Measurements from ENCODE around the gene SYNPR.

The SYNPR gene

GRCh38 chr3:63559884-63560283, 281.8 kb downstream of the SYNPR start:
- H3K9me3 ChIP-seq (ENCODE audit: low read length), result no peaks in the 10 kb centered on the region
- H3K9ac ChIP-seq (ENCODE audit: low read length), result no peak overlapping the region
- no peaks in the 10 kb centered on the region for H3K36me3 ChIP-seq (ENCODE audit: insufficient read depth, low read length)
- no peaks in the 10 kb centered on the region for H3K4me1 ChIP-seq (ENCODE audit: insufficient read depth, low read length)
- H3K4me3 ChIP-seq (ENCODE audit: low read depth in 1 of 2, low read length in 2 of 2), result no peak overlapping the region
- H3K27ac ChIP-seq (ENCODE audit: low read depth, low read length), result no peak overlapping the region
- no peaks in the 10 kb centered on the region for H3K27me3 ChIP-seq (ENCODE audit: control insufficient read depth in 1 of 2, insufficient read depth in 2 of 2, low read length in 2 of 2)

GRCh38 chr3:63561879-63562278, 283.8 kb downstream of the SYNPR start:
- Histone ChIP-seq H3K27ac (ENCODE audit: low read depth, low read length) (no peak overlapping the region), H3K27me3 (ENCODE audit: control insufficient read depth in 1 of 2, insufficient read depth in 2 of 2, low read length in 2 of 2) (no peaks in the 10 kb centered on the region), H3K9ac (ENCODE audit: low read length) (no peak overlapping the region), H3K4me1 (ENCODE audit: insufficient read depth, low read length) (no peaks in the 10 kb centered on the region), H3K36me3 (ENCODE audit: insufficient read depth, low read length) (no peaks in the 10 kb centered on the region), H3K4me3 (ENCODE audit: low read depth in 1 of 2, low read length in 2 of 2) (no peak overlapping the region), H3K9me3 (ENCODE audit: low read length) (no peaks in the 10 kb centered on the region)

- no peaks in the 10 kb centered on the region for H3K9me3 ChIP-seq (ENCODE audit: low read length)
- H3K27me3 ChIP-seq (ENCODE audit: control insufficient read depth in 1 of 2, insufficient read depth in 2 of 2, low read length in 2 of 2), result no peaks in the 10 kb centered on the region
- H3K4me1 ChIP-seq (ENCODE audit: insufficient read depth, low read length), result no peaks in the 10 kb centered on the region
- H3K36me3 ChIP-seq (ENCODE audit: insufficient read depth, low read length), result no peaks in the 10 kb centered on the region
- no peak overlapping the region for H3K9ac ChIP-seq (ENCODE audit: low read length)
- H3K27ac ChIP-seq (ENCODE audit: low read depth, low read length), result no peak overlapping the region
- no peak overlapping the region for H3K4me3 ChIP-seq (ENCODE audit: low read depth in 1 of 2, low read length in 2 of 2)
These were observed 284.2 kb downstream of the SYNPR start for GRCh38 chr3:63562323-63562722.

GRCh38 chr3:63563572-63563971, 285.5 kb downstream of the SYNPR start:
- no peaks in the 10 kb centered on the region for H3K4me1 ChIP-seq (ENCODE audit: insufficient read depth, low read length)
- H3K27me3 ChIP-seq (ENCODE audit: control insufficient read depth in 1 of 2, insufficient read depth in 2 of 2, low read length in 2 of 2), result no peaks in the 10 kb centered on the region
- H3K9me3 ChIP-seq (ENCODE audit: low read length), result no peaks in the 10 kb centered on the region
- no peak overlapping the region for H3K4me3 ChIP-seq (ENCODE audit: low read depth in 1 of 2, low read length in 2 of 2)
- H3K27ac ChIP-seq (ENCODE audit: low read depth, low read length), result no peak overlapping the region
- H3K36me3 ChIP-seq (ENCODE audit: insufficient read depth, low read length), result no peaks in the 10 kb centered on the region
- H3K9ac ChIP-seq (ENCODE audit: low read length), result no peak overlapping the region

- no peak overlapping the region for H3K9ac ChIP-seq (ENCODE audit: low read length)
- H3K27ac ChIP-seq (ENCODE audit: low read depth, low read length), result no peak overlapping the region
- no peaks in the 10 kb centered on the region for H3K9me3 ChIP-seq (ENCODE audit: low read length)
These were observed 287.1 kb downstream of the SYNPR start for GRCh38 chr3:63565220-63565619.

GRCh38 chr3:63571682-63572081, 293.6 kb downstream of the SYNPR start:
- Histone ChIP-seq H3K27ac (ENCODE audit: low read depth, low read length) (no peak overlapping the region), H3K4me3 (ENCODE audit: low read depth in 1 of 2, low read length in 2 of 2) (no peak overlapping the region), H3K9ac (ENCODE audit: low read length) (no peak overlapping the region), H3K36me3 (ENCODE audit: insufficient read depth, low read length) (no peaks in the 10 kb centered on the region), H3K4me1 (ENCODE audit: insufficient read depth, low read length) (no peaks in the 10 kb centered on the region), H3K27me3 (ENCODE audit: control insufficient read depth in 1 of 2, insufficient read depth in 2 of 2, low read length in 2 of 2) (no peaks in the 10 kb centered on the region), H3K9me3 (ENCODE audit: low read length) (no peaks in the 10 kb centered on the region)

More at GRCh38 chr3:63565220-63565619, 287.1 kb downstream of the SYNPR start:
- no peaks in the 10 kb centered on the region for H3K4me1 ChIP-seq (ENCODE audit: insufficient read depth, low read length)
- H3K27me3 ChIP-seq (ENCODE audit: control insufficient read depth in 1 of 2, insufficient read depth in 2 of 2, low read length in 2 of 2), result no peaks in the 10 kb centered on the region
- H3K4me3 ChIP-seq (ENCODE audit: low read depth in 1 of 2, low read length in 2 of 2), result no peak overlapping the region
- no peaks in the 10 kb centered on the region for H3K36me3 ChIP-seq (ENCODE audit: insufficient read depth, low read length)

GRCh38 chr3:63576846-63577245, 298.7 kb downstream of the SYNPR start:
- H3K9ac ChIP-seq (ENCODE audit: low read length), result no peak overlapping the region
- no peaks in the 10 kb centered on the region for H3K4me1 ChIP-seq (ENCODE audit: insufficient read depth, low read length)
- no peaks in the 10 kb centered on the region for H3K27me3 ChIP-seq (ENCODE audit: control insufficient read depth in 1 of 2, insufficient read depth in 2 of 2, low read length in 2 of 2)
- no peaks in the 10 kb centered on the region for H3K36me3 ChIP-seq (ENCODE audit: insufficient read depth, low read length)
- H3K27ac ChIP-seq (ENCODE audit: low read depth, low read length), result no peak overlapping the region
- H3K4me3 ChIP-seq (ENCODE audit: low read depth in 1 of 2, low read length in 2 of 2), result no peak overlapping the region
- H3K9me3 ChIP-seq (ENCODE audit: low read length), result no peaks in the 10 kb centered on the region

GRCh38 chr3:63578858-63579257, 300.8 kb downstream of the SYNPR start:
- Histone ChIP-seq H3K9ac (ENCODE audit: low read length) (no peak overlapping the region), H3K4me1 (ENCODE audit: insufficient read depth, low read length) (no peaks in the 10 kb centered on the region), H3K27ac (ENCODE audit: low read depth, low read length) (no peak overlapping the region), H3K4me3 (ENCODE audit: low read depth in 1 of 2, low read length in 2 of 2) (no peak overlapping the region), H3K9me3 (ENCODE audit: low read length) (no peaks in the 10 kb centered on the region), H3K27me3 (ENCODE audit: control insufficient read depth in 1 of 2, insufficient read depth in 2 of 2, low read length in 2 of 2) (no peaks in the 10 kb centered on the region), H3K36me3 (ENCODE audit: insufficient read depth, low read length) (no peaks in the 10 kb centered on the region)

GRCh38 chr3:63580151-63580550, 302.0 kb downstream of the SYNPR start:
- no peaks in the 10 kb centered on the region for H3K4me1 ChIP-seq (ENCODE audit: insufficient read depth, low read length)
- no peak overlapping the region for H3K27ac ChIP-seq (ENCODE audit: low read depth, low read length)
- H3K9ac ChIP-seq (ENCODE audit: low read length), result no peak overlapping the region
- H3K27me3 ChIP-seq (ENCODE audit: control insufficient read depth in 1 of 2, insufficient read depth in 2 of 2, low read length in 2 of 2), result no peaks in the 10 kb centered on the region
- no peaks in the 10 kb centered on the region for H3K9me3 ChIP-seq (ENCODE audit: low read length)
- no peak overlapping the region for H3K4me3 ChIP-seq (ENCODE audit: low read depth in 1 of 2, low read length in 2 of 2)
- H3K36me3 ChIP-seq (ENCODE audit: insufficient read depth, low read length), result no peaks in the 10 kb centered on the region

- no peak overlapping the region for H3K9ac ChIP-seq (ENCODE audit: low read length)
- H3K4me3 ChIP-seq (ENCODE audit: low read depth in 1 of 2, low read length in 2 of 2), result no peak overlapping the region
- H3K27ac ChIP-seq (ENCODE audit: low read depth, low read length), result no peak overlapping the region
- H3K4me1 ChIP-seq (ENCODE audit: insufficient read depth, low read length), result no peaks in the 10 kb centered on the region
- no peaks in the 10 kb centered on the region for H3K9me3 ChIP-seq (ENCODE audit: low read length)
- H3K27me3 ChIP-seq (ENCODE audit: control insufficient read depth in 1 of 2, insufficient read depth in 2 of 2, low read length in 2 of 2), result no peaks in the 10 kb centered on the region
- no peaks in the 10 kb centered on the region for H3K36me3 ChIP-seq (ENCODE audit: insufficient read depth, low read length)
These were observed 304.9 kb downstream of the SYNPR start for GRCh38 chr3:63582943-63583500.

- H3K27me3 ChIP-seq (ENCODE audit: control insufficient read depth in 1 of 2, insufficient read depth in 2 of 2, low read length in 2 of 2), result no peaks in the 10 kb centered on the region
- no peaks in the 10 kb centered on the region for H3K36me3 ChIP-seq (ENCODE audit: insufficient read depth, low read length)
- H3K9ac ChIP-seq (ENCODE audit: low read length), result no peak overlapping the region
- H3K27ac ChIP-seq (ENCODE audit: low read depth, low read length), result no peak overlapping the region
- no peak overlapping the region for H3K4me3 ChIP-seq (ENCODE audit: low read depth in 1 of 2, low read length in 2 of 2)
- no peaks in the 10 kb centered on the region for H3K4me1 ChIP-seq (ENCODE audit: insufficient read depth, low read length)
- peaks cover 4% of the 10 kb centered on the region for H3K9me3 ChIP-seq (ENCODE audit: low read length)
These were observed 306.6 kb downstream of the SYNPR start for GRCh38 chr3:63584681-63585080.

- H3K4me3 ChIP-seq (ENCODE audit: low read depth in 1 of 2, low read length in 2 of 2), result no peak overlapping the region
- no peaks in the 10 kb centered on the region for H3K4me1 ChIP-seq (ENCODE audit: insufficient read depth, low read length)
- no peaks in the 10 kb centered on the region for H3K27me3 ChIP-seq (ENCODE audit: control insufficient read depth in 1 of 2, insufficient read depth in 2 of 2, low read length in 2 of 2)
- H3K9ac ChIP-seq (ENCODE audit: low read length), result no peak overlapping the region
- H3K9me3 ChIP-seq (ENCODE audit: low read length), result peaks cover 4% of the 10 kb centered on the region
- no peaks in the 10 kb centered on the region for H3K36me3 ChIP-seq (ENCODE audit: insufficient read depth, low read length)
- H3K27ac ChIP-seq (ENCODE audit: low read depth, low read length), result no peak overlapping the region
These were observed 307.8 kb downstream of the SYNPR start for GRCh38 chr3:63585927-63586326.

Measured in muscle layer of colon (tissue), 2 donors.